ENCODE measurements around the gene TH. TPM values are rescaled to one million over a fixed set of nuclear protein-coding genes. Genes with fewer than 3 reads are reported as not detected.

Gene TH
- total and polyA plus RNA-seq, 2 of the 8 experiments (the other 6 are each of a cell fraction or from before 2014, with no cell fraction given), result 0.09 TPM; not detected in 1

- Histone ChIP-seq H2BK120ac (replicated peaks; ENCODE audit: low read depth, low read length) (no peak overlapping the region), H3K79me1 (ENCODE audit: low read depth, low read length) (no peaks in the 10 kb centered on the region), H3K27me3 (replicated peaks in 1 of 4; ENCODE audit: control insufficient read depth in 3 of 4, extremely low read depth in 1 of 4, insufficient read depth in 3 of 4, low read length in 3 of 4) (no peaks in the 10 kb centered on the region; a peak in 2 of 7 replicates), H2AFZ (ENCODE audit: low read length) (no peak overlapping the region), H4K5ac (ENCODE audit: insufficient read length, low read depth, low read length) (no peak overlapping the region), H3K4me2 (ENCODE audit: insufficient read depth in 1 of 2, low read depth in 2 of 2, low read length in 2 of 2) (no peak overlapping the region), H4K20me1 (replicated peaks in 1 of 2; ENCODE audit: control insufficient read depth in 1 of 2, insufficient read depth in 2 of 2, low read length in 2 of 2) (peaks cover 0 to 1% of the 10 kb centered on the region in 2 experiments), H3K4ac (replicated peaks; ENCODE audit: insufficient read length, low read depth, low read length) (no peak overlapping the region), H3K23ac (ENCODE audit: insufficient read length) (no peak overlapping the region), H2BK5ac (ENCODE audit: low read depth, low read length) (no peak overlapping the region), H2AK5ac (ENCODE audit: low read depth, low read length) (no peak overlapping the region), H3K36me3 (ENCODE audit: control insufficient read depth in 2 of 4, insufficient read depth in 4 of 4, low read length in 3 of 4) (no peaks in the 10 kb centered on the region), H3K56ac (replicated peaks; ENCODE audit: insufficient read length, low read depth, low read length) (no peak overlapping the region), H3K4me1 (replicated peaks in 1 of 4; ENCODE audit: control insufficient read depth in 3 of 4, insufficient read depth in 4 of 4, low read length in 3 of 4) (no peaks in the 10 kb centered on the region; a peak in 1 of 7 replicates), H3K4me3 (ENCODE audit: extremely low read depth in 1 of 4, insufficient read depth in 2 of 4, low read depth in 3 of 4, low read length in 4 of 4) (no peak overlapping the region), H4K91ac (replicated peaks; ENCODE audit: insufficient read length, low read length) (no peak overlapping the region), H3K14ac (ENCODE audit: insufficient read length) (no peak overlapping the region), H3K79me2 (ENCODE audit: control insufficient read depth in 1 of 2, insufficient read depth in 2 of 2, low read length in 2 of 2) (no peaks in the 10 kb centered on the region), H3K23me2 (ENCODE audit: low read depth, low read length) (no peaks in the 10 kb centered on the region), H2BK15ac (ENCODE audit: low read length) (no peak overlapping the region), H2BK12ac (ENCODE audit: low read depth, low read length) (no peak overlapping the region), H2BK20ac (ENCODE audit: low read length) (no peak overlapping the region), H3K27ac (ENCODE audit: low read depth, low read length) (no peak overlapping the region), H3K18ac (ENCODE audit: extremely low read depth, low read length) (no peak overlapping the region), H3K9me3 (ENCODE audit: insufficient read depth in 2 of 2, low read depth in 1 of 2, low read length in 1 of 2) (no peaks in the 10 kb centered on the region), H3K9ac (replicated peaks in 1 of 4; ENCODE audit: extremely low read depth in 1 of 4, low read depth in 3 of 4, low read length in 3 of 4) (no peak overlapping the region), H4K8ac (ENCODE audit: extremely low read depth, insufficient read depth, low read length) (no peak overlapping the region; the same call in 1 of the 2 replicates)
- ChIA-PET POLR2A (ENCODE audit: partially characterized antibody) (no interaction called here), CTCF (ENCODE audit: partially characterized antibody) (interaction anchor here (0.6 to 6.1 kb wide), 33 partner anchors 8 to 359 kb away, joined by 3 to 116 read pairs (median 4); partner anchors contain the start of genes C11orf21, TH and TSPAN32)
- no peak for FAIRE-seq
- TF ChIP-seq MAX (IDR thresholded peaks at IDR 0.05) (peak; percentile 47; the same call in 1 of the 2 replicates), CTCF (IDR thresholded peaks at IDR 0.05; ENCODE audit: control extremely low read depth in 1 of 3, insufficient read depth in 1 of 3, low read depth in 1 of 3, low read length in 3 of 3) (peak; percentile 82 to 94 (median 91)), RAD21 (IDR thresholded peaks at IDR 0.05 in 1 of 2, conservative IDR thresholded peaks at IDR 0.05 in 1 of 2; ENCODE audit: low read depth in 2 of 2, low read length in 2 of 2) (peak; percentile 34 to 49; a peak in 3 of 4 replicates), EGR1 (IDR thresholded peaks at IDR 0.05; ENCODE audit: borderline replicate concordance, low read depth, low read length) (no peak), BRCA1 (IDR thresholded peaks at IDR 0.05; ENCODE audit: low read depth, low read length) (no peak), TEAD4 (IDR thresholded peaks at IDR 0.05; ENCODE audit: low read depth, low read length) (0 out of 2 replicates have a peak, but pooled peaks have one; percentile 14), GABPA (IDR thresholded peaks at IDR 0.05; ENCODE audit: borderline replicate concordance, insufficient read depth, low read length) (peak; percentile 38; the same call in 1 of the 2 replicates)
- WGBS, 2 experiments (ENCODE audit: extremely low coverage in 1 of 2, insufficient coverage in 1 of 2, insufficient read length in 1 of 2, insufficient replicate concordance in 2 of 2, low coverage in 1 of 2, low lambda C conversion rate in 2 of 2, missing lambda C conversion rate in 1 of 2), result 57% methylated on average over 22 of the region's 24 CpGs; no CpG with 5 or more reads in 1 of the 2 experiments
- peak in 1 of 2 experiments; percentile 96 for DNase-seq (ENCODE audit: low read depth in 1 of 2, low spot score in 2 of 2)
Measured at GRCh38 chr11:2194877-2195755, 23.5 kb upstream of the TH start.
